Skeletal muscle tissue (tissue), 4 donors: ENCODE results near the gene COLEC11. TPM values are rescaled to one million over a fixed set of nuclear protein-coding genes. Genes with fewer than 3 reads are reported as not detected.

Experiments
- H3K27ac ChIP-seq: one replicate; pipeline ENCODE4 v1.7.0; 2013; ENCODE audit warnings: mild to moderate bottlenecking, low read depth, low read length, inconsistent platforms
- H3K27me3 ChIP-seq, 3 donors: one replicate each; pipeline ENCODE4 v1.7.0; 2013; ENCODE audit warnings: low read length in 3 of 3; ENCODE audit not compliant: control insufficient read depth in 3 of 3, insufficient read depth in 3 of 3
- H3K36me3 ChIP-seq, 3 donors: one replicate each; pipeline ENCODE4 v1.7.0; 2013; ENCODE audit warnings: low read length in 3 of 3; ENCODE audit not compliant: control insufficient read depth in 3 of 3, insufficient read depth in 3 of 3
- H3K4me1 ChIP-seq, 3 donors: one replicate each; pipeline ENCODE4 v1.7.0; 2013; ENCODE audit warnings: low read length in 3 of 3, mild to moderate bottlenecking in 3 of 3; ENCODE audit not compliant: control insufficient read depth in 3 of 3, insufficient read depth in 3 of 3
- H3K4me3 ChIP-seq, 3 donors: one replicate each; pipeline ENCODE4 v1.7.0; 2013; ENCODE audit warnings: low read length in 3 of 3
- H3K9ac ChIP-seq, 3 donors: one replicate each; pipeline ENCODE4 v1.7.0; 2013; ENCODE audit warnings: low read length in 3 of 3, mild to moderate bottlenecking in 3 of 3, moderate library complexity in 2 of 3, low read depth in 1 of 3
- H3K9me3 ChIP-seq, 3 donors: one replicate each; pipeline ENCODE4 v1.7.0; 2013; ENCODE audit warnings: low read length in 3 of 3; ENCODE audit not compliant: control insufficient read depth in 3 of 3
- total RNA-seq: library from RNA; depleted of rRNA; stranded (reverse); fragments of >200 nt; gene quantifications from one replicate; pipeline ENCODE4 v1.2.3, GENCODE V29; 2014
- donor health status: Osteomylitis.

Gene COLEC11
- total RNA-seq, result not detected

- Histone ChIP-seq H3K27me3 (peaks cover 0 to 4% (median 0%) of the 10 kb centered on the region in 3 donors), H3K9ac (peak within 1 kb of the TSS in 2 of 3 donors; percentile 7 to 40), H3K27ac (no peak within 1 kb of the TSS), H3K4me1 (peaks cover 0 to 5% (median 4%) of the 10 kb centered on the region in 3 donors), H3K36me3 (no peaks in the 10 kb centered on the region), H3K4me3 (peak within 1 kb of the TSS in 2 of 3 donors; percentile 22 to 41), H3K9me3 (no peaks in the 10 kb centered on the region)
Observed at GRCh38 chr2:3594493-3595281, at the start of gene COLEC11. Gene COLEC11 (plus strand): TSS chr2:3595112. CDS start chr2:3604341, 9,229 bp downstream.

DNA sequence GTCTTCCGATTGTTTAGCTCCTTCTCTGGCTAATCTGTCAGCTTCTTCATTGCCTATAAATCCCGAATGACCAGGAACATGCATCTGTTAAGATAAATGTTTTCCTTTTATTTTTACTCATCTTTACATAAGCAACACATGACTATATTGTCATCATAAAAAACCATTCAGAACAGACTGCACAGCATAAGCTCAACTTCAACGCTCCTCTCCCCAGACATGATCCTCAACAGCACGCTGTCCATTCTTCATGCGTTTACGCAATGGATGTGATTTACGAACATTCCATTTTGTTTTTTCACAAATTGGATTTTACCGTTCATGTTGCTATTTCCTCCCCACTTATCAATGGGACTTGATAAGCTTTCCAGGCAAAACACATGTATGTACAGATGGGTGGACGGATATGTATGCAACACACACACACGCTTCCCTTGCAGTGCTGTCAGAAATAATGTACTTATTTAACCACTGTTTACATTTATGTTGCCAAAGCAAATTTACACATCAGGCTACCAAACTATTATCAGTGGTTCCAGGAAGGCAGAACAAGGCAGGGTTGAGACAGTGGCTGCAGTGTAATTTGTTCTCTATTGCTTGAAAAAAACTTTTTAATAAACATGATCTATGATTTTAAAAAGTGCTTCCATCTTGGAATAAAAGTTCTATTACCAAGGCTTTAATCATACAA is 49.0 kb upstream of the COLEC11 start:
- H3K36me3 ChIP-seq, result peaks cover 53 to 84% (median 71%) of the 10 kb centered on the region in 3 donors
- H3K9me3 ChIP-seq, result no peaks in the 10 kb centered on the region
- H3K4me1 ChIP-seq, result peaks cover 0 to 5% (median 0%) of the 10 kb centered on the region in 3 donors
- no peak overlapping the region for H3K27ac ChIP-seq
- no peak overlapping the region for H3K4me3 ChIP-seq
- no peak overlapping the region for H3K9ac ChIP-seq
- H3K27me3 ChIP-seq, result no peaks in the 10 kb centered on the region

DNA sequence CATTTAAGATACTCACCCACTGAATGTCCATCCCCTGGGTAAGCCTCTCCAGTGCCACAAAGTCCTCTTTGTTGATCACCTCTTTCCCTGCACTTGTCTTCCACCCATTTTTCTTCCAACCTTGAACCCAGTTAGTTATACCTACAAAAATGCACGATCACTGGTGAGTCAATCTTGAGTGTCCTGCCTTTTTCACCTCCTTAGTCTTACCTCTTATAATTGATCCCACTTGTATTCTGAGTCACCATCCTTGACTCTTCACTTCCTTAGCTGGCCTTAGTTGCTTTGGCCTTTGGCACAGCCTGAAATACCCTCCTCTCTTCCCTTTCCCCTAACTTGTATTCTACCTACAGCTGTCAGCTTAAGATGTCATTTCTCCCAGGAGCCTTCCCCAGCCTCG is 47.0 kb upstream of the COLEC11 start:
- Histone ChIP-seq H3K4me1 (peaks cover 0 to 4% (median 0%) of the 10 kb centered on the region in 3 donors), H3K36me3 (peaks cover 57 to 80% (median 71%) of the 10 kb centered on the region in 3 donors), H3K9ac (no peak overlapping the region), H3K27me3 (no peaks in the 10 kb centered on the region), H3K9me3 (no peaks in the 10 kb centered on the region), H3K27ac (no peak overlapping the region), H3K4me3 (no peak overlapping the region)

- Histone ChIP-seq H3K4me3 (no peak overlapping the region), H3K9me3 (no peaks in the 10 kb centered on the region), H3K4me1 (peaks cover 9 to 15% (median 12%) of the 10 kb centered on the region in 3 donors), H3K27ac (no peak overlapping the region), H3K27me3 (no peaks in the 10 kb centered on the region), H3K36me3 (peaks cover 38 to 55% (median 45%) of the 10 kb centered on the region in 3 donors), H3K9ac (no peak overlapping the region)
Observed at GRCh38 chr2:3553946-3554345, 41.0 kb upstream of the COLEC11 start.

GRCh38 chr2:3557639-3558204 is 37.2 kb upstream of the COLEC11 start:
- no peaks in the 10 kb centered on the region for H3K27me3 ChIP-seq
- peaks cover 16 to 30% (median 17%) of the 10 kb centered on the region in 3 donors for H3K36me3 ChIP-seq
- peak overlapping the region; percentile 83 to 95 (median 93) for H3K9ac ChIP-seq
- peak overlapping the region; percentile 77 to 90 (median 78) for H3K4me3 ChIP-seq
- peaks cover 9 to 18% (median 16%) of the 10 kb centered on the region in 3 donors for H3K4me1 ChIP-seq
- H3K9me3 ChIP-seq, result no peaks in the 10 kb centered on the region
- H3K27ac ChIP-seq, result peak overlapping the region; percentile 91

GRCh38 chr2:3558205-3559014 is 36.5 kb upstream of the COLEC11 start, which contains the start of gene RNASEH1:
Gene RNASEH1 (minus strand): TSS chr2:3558333. CDS start chr2:3558260, 73 bp downstream.
- Histone ChIP-seq H3K4me3 (peak within 1 kb of the TSS; percentile 77 to 90 (median 78)), H3K27me3 (no peaks in the 10 kb centered on the region), H3K9ac (peak within 1 kb of the TSS; percentile 90 to 95 (median 93)), H3K36me3 (peaks cover 16 to 30% (median 17%) of the 10 kb centered on the region in 3 donors), H3K4me1 (peaks cover 9 to 18% (median 16%) of the 10 kb centered on the region in 3 donors), H3K27ac (peak within 1 kb of the TSS; percentile 91), H3K9me3 (no peaks in the 10 kb centered on the region)

DNA sequence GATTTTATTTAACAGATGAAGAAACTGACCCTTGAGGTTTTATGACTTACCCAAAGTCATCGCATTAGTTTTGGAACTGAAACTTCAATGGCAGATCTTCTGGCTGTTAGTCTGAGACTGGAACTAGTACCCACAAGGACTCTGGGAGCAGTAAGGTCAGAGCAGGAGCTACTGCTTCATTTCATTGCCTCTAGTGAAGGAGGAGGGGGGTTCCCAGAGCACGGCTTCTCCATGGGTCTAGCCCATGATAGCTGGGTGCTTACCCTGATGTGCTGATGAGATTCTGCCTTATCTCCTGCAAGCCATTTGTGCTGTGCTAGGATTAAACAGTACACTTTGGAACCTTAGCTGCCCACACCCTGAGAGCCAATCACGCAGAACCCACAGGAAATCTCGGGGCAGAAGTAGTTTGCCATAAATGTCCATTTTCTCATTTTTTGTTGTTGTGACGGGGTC is 31.4 kb upstream of the COLEC11 start:
- Histone ChIP-seq H3K9ac (peak overlapping the region in 1 of 3 donors; percentile 21), H3K9me3 (no peaks in the 10 kb centered on the region), H3K36me3 (peaks cover 0 to 6% (median 0%) of the 10 kb centered on the region in 3 donors), H3K27ac (no peak overlapping the region), H3K4me1 (peaks cover 3 to 8% (median 7%) of the 10 kb centered on the region in 3 donors), H3K27me3 (no peaks in the 10 kb centered on the region), H3K4me3 (no peak overlapping the region)

- Histone ChIP-seq H3K27me3 (no peaks in the 10 kb centered on the region), H3K9ac (no peak overlapping the region), H3K4me1 (no peaks in the 10 kb centered on the region), H3K27ac (no peak overlapping the region), H3K4me3 (no peak overlapping the region), H3K36me3 (peaks cover 0 to 5% (median 0%) of the 10 kb centered on the region in 3 donors), H3K9me3 (no peaks in the 10 kb centered on the region)
Observed at GRCh38 chr2:3565117-3565516, 29.8 kb upstream of the COLEC11 start.

- Histone ChIP-seq H3K9ac (no peak overlapping the region), H3K4me1 (no peaks in the 10 kb centered on the region), H3K27ac (no peak overlapping the region), H3K36me3 (peaks cover 0 to 2% (median 0%) of the 10 kb centered on the region in 3 donors), H3K4me3 (no peak overlapping the region), H3K27me3 (no peaks in the 10 kb centered on the region), H3K9me3 (no peaks in the 10 kb centered on the region)
Observed at GRCh38 chr2:3566806-3567205, 28.1 kb upstream of the COLEC11 start.
